ENCODE measurements around the gene DSCAML1.

Gene DSCAML1

GRCh38 chr11:117743121-117743815 lies 53.7 kb downstream of the DSCAML1 start:
- TF ChIP-seq, protein P1, sequence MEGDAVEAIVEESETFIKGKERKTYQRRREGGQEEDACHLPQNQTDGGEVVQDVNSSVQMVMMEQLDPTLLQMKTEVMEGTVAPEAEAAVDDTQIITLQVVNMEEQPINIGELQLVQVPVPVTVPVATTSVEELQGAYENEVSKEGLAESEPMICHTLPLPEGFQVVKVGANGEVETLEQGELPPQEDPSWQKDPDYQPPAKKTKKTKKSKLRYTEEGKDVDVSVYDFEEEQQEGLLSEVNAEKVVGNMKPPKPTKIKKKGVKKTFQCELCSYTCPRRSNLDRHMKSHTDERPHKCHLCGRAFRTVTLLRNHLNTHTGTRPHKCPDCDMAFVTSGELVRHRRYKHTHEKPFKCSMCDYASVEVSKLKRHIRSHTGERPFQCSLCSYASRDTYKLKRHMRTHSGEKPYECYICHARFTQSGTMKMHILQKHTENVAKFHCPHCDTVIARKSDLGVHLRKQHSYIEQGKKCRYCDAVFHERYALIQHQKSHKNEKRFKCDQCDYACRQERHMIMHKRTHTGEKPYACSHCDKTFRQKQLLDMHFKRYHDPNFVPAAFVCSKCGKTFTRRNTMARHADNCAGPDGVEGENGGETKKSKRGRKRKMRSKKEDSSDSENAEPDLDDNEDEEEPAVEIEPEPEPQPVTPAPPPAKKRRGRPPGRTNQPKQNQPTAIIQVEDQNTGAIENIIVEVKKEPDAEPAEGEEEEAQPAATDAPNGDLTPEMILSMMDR (IDR thresholded peaks at IDR 0.05; ENCODE audit: control insufficient read depth, insufficient read depth, low read depth, low read length, missing control alignments) = no peak
- DNase-seq (ENCODE audit: low read depth) = no peak

GRCh38 chr11:117738246-117738957 lies 58.6 kb downstream of the DSCAML1 start:
- H3K4me3 ChIP-seq (ENCODE audit: control insufficient read depth, low read depth, low read length) = no peak overlapping the region
- no peak for DNase-seq (ENCODE audit: low read depth)
- TF ChIP-seq, protein P1 (IDR thresholded peaks at IDR 0.05; ENCODE audit: control insufficient read depth, insufficient read depth, low read depth, low read length, missing control alignments) = no peak

More at GRCh38 chr11:117743121-117743815, 53.7 kb downstream of the DSCAML1 start:
- H3K4me3 ChIP-seq (ENCODE audit: control insufficient read depth, low read depth, low read length) = no peak overlapping the region

DNA sequence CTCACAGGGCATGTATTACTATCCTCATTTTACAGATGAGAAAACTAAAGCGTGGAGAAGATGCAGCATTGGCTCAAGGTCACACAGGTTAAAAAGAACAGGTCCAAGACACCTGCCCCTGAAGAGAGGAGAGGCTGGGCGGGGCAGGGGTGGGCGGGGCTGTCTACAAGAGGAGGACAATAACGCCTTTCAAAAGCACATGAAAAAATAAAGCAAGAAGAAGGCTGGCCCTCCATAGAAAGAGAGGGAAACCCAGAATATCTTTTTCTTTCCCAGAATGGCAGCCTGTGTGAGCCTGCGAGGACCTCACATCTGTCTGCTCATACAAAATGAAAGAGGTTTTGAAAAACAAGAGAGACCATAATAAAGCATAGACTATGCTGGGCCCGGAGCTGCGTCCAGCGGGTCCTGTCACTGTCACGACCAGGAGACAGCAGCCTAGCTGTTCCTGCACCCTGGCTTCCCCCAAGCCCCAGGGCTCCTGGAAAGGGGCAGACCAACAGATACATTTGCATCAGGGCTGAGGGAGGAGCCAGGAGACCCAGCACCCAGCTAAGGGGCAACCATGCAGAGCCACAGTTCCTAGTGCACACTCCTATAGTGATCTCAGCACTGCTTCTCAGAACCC lies 61.6 kb downstream of the DSCAML1 start:
- TF ChIP-seq, protein P1 (IDR thresholded peaks at IDR 0.05; ENCODE audit: control insufficient read depth, insufficient read depth, low read depth, low read length, missing control alignments) = no peak
- DNase-seq (ENCODE audit: low read depth) = no peak
- no peak overlapping the region for H3K4me3 ChIP-seq (ENCODE audit: control insufficient read depth, low read depth, low read length)

DNA sequence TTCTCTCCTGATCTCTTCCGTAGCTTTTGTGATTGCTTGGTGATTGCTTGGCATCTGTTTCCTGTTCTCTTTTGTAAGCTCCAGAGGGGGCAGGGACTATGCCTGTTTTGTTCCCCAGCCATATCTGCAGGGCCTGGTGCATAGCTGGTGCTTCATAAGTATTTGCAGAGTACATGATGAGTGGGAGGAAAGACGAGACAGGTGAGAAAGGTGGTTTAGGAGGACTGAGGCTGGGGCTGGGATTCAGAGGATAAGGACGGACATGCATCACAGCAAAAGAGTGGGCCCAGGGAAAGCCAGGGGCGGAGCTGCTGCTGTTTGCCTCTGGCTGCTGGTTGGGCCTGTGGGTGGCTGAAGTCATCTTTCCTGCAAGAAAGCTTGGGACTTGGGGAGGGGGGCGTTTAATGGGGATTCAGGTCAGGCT lies 62.4 kb downstream of the DSCAML1 start:
- TF ChIP-seq, protein P1 (IDR thresholded peaks at IDR 0.05; ENCODE audit: control insufficient read depth, insufficient read depth, low read depth, low read length, missing control alignments) = no peak
- DNase-seq (ENCODE audit: low read depth) = no peak
- no peak overlapping the region for H3K4me3 ChIP-seq (ENCODE audit: control insufficient read depth, low read depth, low read length)

- DNase-seq (ENCODE audit: low read depth) = no peak
- TF ChIP-seq, protein P1 (IDR thresholded peaks at IDR 0.05; ENCODE audit: control insufficient read depth, insufficient read depth, low read depth, low read length, missing control alignments) = no peak
- H3K4me3 ChIP-seq (ENCODE audit: control insufficient read depth, low read depth, low read length) = no peak overlapping the region
Observed at GRCh38 chr11:117733316-117733715, 63.7 kb downstream of the DSCAML1 start.

- TF ChIP-seq, protein P1 (IDR thresholded peaks at IDR 0.05; ENCODE audit: control insufficient read depth, insufficient read depth, low read depth, low read length, missing control alignments) = no peak
- no peak for DNase-seq (ENCODE audit: low read depth)
- H3K4me3 ChIP-seq (ENCODE audit: control insufficient read depth, low read depth, low read length) = no peak overlapping the region
Observed at GRCh38 chr11:117731722-117732290, 65.2 kb downstream of the DSCAML1 start.

All from AG09309 (cell line).